Endothelial cell of umbilical vein (primary cell): ENCODE measurements around the gene TNPO3. TPM values are rescaled to one million over a fixed set of nuclear protein-coding genes. Genes with fewer than 3 reads are reported as not detected.

Experiments used
- BruUV-seq: library from RNA; stranded (reverse); fragments of 400-500 nt; replicated peaks from 2 replicates; lab custom pipeline; 2021; lab: Mats Ljungman, UMichigan
- CTCF ChIA-PET: fragments of 300-600, 350-600 bp; sonication (Branson Sonifier 250); formaldehyde crosslinking; loops from one replicate; lab custom pipeline; 2021; ENCODE audit warnings: antibody characterized with exemption, inconsistent platforms; lab: Charles Lee
- POLR2A ChIA-PET: fragments of 300-600, 350-600 bp; sonication (Branson Sonifier 250); formaldehyde crosslinking; loops from one replicate; lab custom pipeline; 2021; ENCODE audit warnings: antibody characterized with exemption, inconsistent platforms; lab: Charles Lee
- DNase-seq: peaks from one replicate; pipeline ENCODE4 v3.0.0-alpha.2; 2011; ENCODE audit warnings: low read depth, low spot score
- FAIRE-seq: peaks from 2 replicates; lab custom pipeline; 2011; peaks lifted over from hg19 to GRCh38; lab: Jason Lieb, UNC
- H2AFZ ChIP-seq: 2 replicates; pipeline ENCODE4 v1.6.0; 2012; ENCODE audit warnings: low read depth, low read length, control low read depth, inconsistent platforms
- H3K27ac ChIP-seq: 2 replicates; pipeline ENCODE4 v1.5.1; 2011; ENCODE audit warnings: low read depth, mild to moderate bottlenecking, control low read depth, low read length, moderate library complexity; ENCODE audit not compliant: insufficient read depth
- H3K27me3 ChIP-seq, 2 experiments: 2 replicates each; pipeline versions ENCODE4 v1.6.0 to v1.6.1; 2011; ENCODE audit warnings: low read length in 2 of 2, mixed read lengths in 1 of 2; ENCODE audit not compliant: control insufficient read depth in 2 of 2, insufficient read depth in 2 of 2
- H3K36me3 ChIP-seq, 2 experiments: 2 replicates in 1 of 2; 3 replicates in 1 of 2; pipeline ENCODE4 v1.5.1; 2011; ENCODE audit warnings: low read length in 2 of 2, mild to moderate bottlenecking in 1 of 2, moderate library complexity in 1 of 2; ENCODE audit not compliant: control insufficient read depth in 2 of 2, insufficient read depth in 2 of 2; ENCODE audit errors: extremely low read depth in 1 of 2
- H3K4me1 ChIP-seq: 3 replicates; pipeline ENCODE4 v1.5.1; 2011; ENCODE audit warnings: mild to moderate bottlenecking, low read length; ENCODE audit not compliant: control insufficient read depth, insufficient read depth; ENCODE audit errors: extremely low read depth
- H3K4me2 ChIP-seq: 2 replicates; pipeline ENCODE4 v1.6.1; 2011; ENCODE audit warnings: low read length, control low read depth, mixed read lengths; ENCODE audit not compliant: insufficient read depth
- H3K4me3 ChIP-seq, 3 experiments: fragments of 200-600 bp in 1 of 3; sonication (generic), shearing (Covaris generic) in 1 of 3; replicated peaks in 1 of 3; 2 replicates each; pipeline ENCODE4 v1.5.1; 2011 to 2016; ENCODE audit warnings: control low read depth in 3 of 3, low read length in 3 of 3, mild to moderate bottlenecking in 2 of 3, inconsistent platforms in 1 of 3, low read depth in 1 of 3, moderate library complexity in 1 of 3; ENCODE audit not compliant: insufficient read depth in 1 of 3
- H3K79me2 ChIP-seq: 2 replicates; pipeline ENCODE4 v1.6.0; 2012; ENCODE audit warnings: low read length, inconsistent platforms; ENCODE audit not compliant: control insufficient read depth, insufficient read depth
- H3K9ac ChIP-seq: replicated peaks from 2 replicates; pipeline ENCODE3; 2011; ENCODE audit warnings: low read length, control low read depth; ENCODE audit not compliant: insufficient read depth; ENCODE audit errors: extremely low read depth
- H3K9me1 ChIP-seq: replicated peaks from 3 replicates; pipeline ENCODE4 v1.6.0; 2011; ENCODE audit warnings: mild to moderate bottlenecking, low read length; ENCODE audit not compliant: control insufficient read depth, insufficient read depth; ENCODE audit errors: extremely low read depth
- H3K9me3 ChIP-seq: replicated peaks from 2 replicates; pipeline ENCODE4 v1.5.1; 2012; ENCODE audit warnings: low read length, inconsistent platforms; ENCODE audit not compliant: control insufficient read depth, insufficient read depth
- H4K20me1 ChIP-seq: replicated peaks from 2 replicates; pipeline ENCODE3; 2011; ENCODE audit warnings: mild to moderate bottlenecking, low read length; ENCODE audit not compliant: control insufficient read depth, insufficient read depth; ENCODE audit errors: extremely low read depth
- EZH2 ChIP-seq: IDR thresholded peaks from 2 replicates; pipeline ENCODE4 v1.6.1; 2012; ENCODE audit warnings: borderline replicate concordance, low read depth, mild to moderate bottlenecking, moderate library complexity, low read length, inconsistent platforms; ENCODE audit not compliant: severe bottlenecking
- FOS ChIP-seq: IDR thresholded peaks from 2 replicates; pipeline ENCODE4 v1.6.1; 2011; ENCODE audit warnings: mild to moderate bottlenecking, low read length, moderate library complexity, borderline replicate concordance; ENCODE audit not compliant: insufficient read depth
- GATA2 ChIP-seq: IDR thresholded peaks from 2 replicates; pipeline ENCODE4 v1.7.0; 2011; ENCODE audit warnings: low read depth, mild to moderate bottlenecking, moderate library complexity, mixed read lengths, low read length; ENCODE audit not compliant: insufficient read length, insufficient read depth
- MYC ChIP-seq: IDR thresholded peaks from one replicate; pipeline ENCODE4 v1.6.1; 2011; ENCODE audit warnings: mild to moderate bottlenecking, low read depth, low read length
- POLR2A ChIP-seq: IDR thresholded peaks from 2 replicates; pipeline ENCODE4 v1.6.1; 2012; ENCODE audit warnings: low read depth, mild to moderate bottlenecking, control low read depth, low read length
- POLR2AphosphoS5 ChIP-seq: IDR thresholded peaks from 2 replicates; pipeline ENCODE4 v1.6.1; 2012; ENCODE audit warnings: low read depth, mild to moderate bottlenecking, control low read depth, low read length, moderate library complexity; ENCODE audit not compliant: insufficient read depth
- dilution Hi-C: fragments of 300-500 bp; cut with MboI; formaldehyde crosslinking; loops from one replicate; pipeline ENCODE4 v1.15.0; 2019; ENCODE audit warnings: low sequenced_read_pairs; ENCODE audit not compliant: extremely low pct_ligation_motif_present
- intact Hi-C: fragments of 100-400 bp; cut with micrococcal nuclease; formaldehyde crosslinking; loops from one replicate; pipeline ENCODE4 v1.10.0; 2022
- polyA plus RNA-seq, 4 experiments: library from polyadenylated mRNA; depleted of rRNA in 3 of 4; stranded (reverse) in 3 of 4; unstranded in 1 of 4; fragments of >200 nt; gene quantifications; 2 replicates each; pipeline versions ENCODE4 v1.2.1 to v1.2.3, GENCODE V29; 2011 to 2012; ENCODE audit warnings: missing spikeins in 1 of 4
- total RNA-seq: library from RNA; stranded (reverse); gene quantifications from 2 replicates; pipeline ENCODE4 v1.2.3, GENCODE V29; 2021
- TF ChIP-seq, protein P1 (sequence below): IDR thresholded peaks from 2 replicates; pipeline ENCODE4 v1.6.1; 2011; ENCODE audit not compliant: insufficient read depth, insufficient read length
- TF ChIP-seq, protein P2 (sequence below), 2 donors: IDR thresholded peaks; 1 replicate in 1 of 2; 2 replicates in 1 of 2; pipeline ENCODE4 v1.5.1; 2011; ENCODE audit warnings: low read length in 2 of 2, mild to moderate bottlenecking in 2 of 2, moderate library complexity in 2 of 2, control low read depth in 1 of 2, inconsistent platforms in 1 of 2, low read depth in 1 of 2; ENCODE audit not compliant: insufficient read depth in 1 of 2; ENCODE audit errors: extremely low read depth in 1 of 2

TNPO3 gene
- total and polyA plus RNA-seq, 2 donors (not counting 3 experiments of a cell fraction or from before 2014, with no cell fraction given): 29.0 to 46.9 TPM

GRCh38 chr7:129078455-129078854 is 23.5 kb upstream of the TNPO3 start:
- no peak for FAIRE-seq
- BruUV-seq: no TSS peak
- dilution Hi-C loops (no loop called here), intact Hi-C loops (no loop called here)
- Histone ChIP-seq H3K4me2 (no peak overlapping the region), H3K4me3 (no peak overlapping the region), H3K9me1 (no peaks in the 10 kb centered on the region), H3K9ac (no peak overlapping the region), H3K9me3 (no peaks in the 10 kb centered on the region), H3K27me3 (peaks cover 7% of the 10 kb centered on the region in 2 experiments), H3K36me3 (no peaks in the 10 kb centered on the region), H3K27ac (no peak overlapping the region), H3K79me2 (no peaks in the 10 kb centered on the region), H2AFZ (no peak overlapping the region), H3K4me1 (no peaks in the 10 kb centered on the region), H4K20me1 (no peaks in the 10 kb centered on the region)
- POLR2A ChIA-PET: interaction anchor here (0.7 kb wide), 1 partner anchor 119 kb away, joined by 4 read pairs; no protein-coding TSS in a partner anchor
- DNase-seq: no peak
- CTCF ChIA-PET: interaction anchor here (1.1 kb wide), 1 partner anchor 13 kb away, joined by 3 read pairs; no protein-coding TSS in a partner anchor
- no peak for TF ChIP-seq GATA2
- no peak for TF ChIP-seq POLR2A
- no peak for TF ChIP-seq MYC
- TF ChIP-seq EZH2: no peak
- no peak for TF ChIP-seq POLR2AphosphoS5
- TF ChIP-seq FOS: no peak
- TF ChIP-seq, protein P1, sequence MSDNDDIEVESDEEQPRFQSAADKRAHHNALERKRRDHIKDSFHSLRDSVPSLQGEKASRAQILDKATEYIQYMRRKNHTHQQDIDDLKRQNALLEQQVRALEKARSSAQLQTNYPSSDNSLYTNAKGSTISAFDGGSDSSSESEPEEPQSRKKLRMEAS: no peak

- H3K4me2 ChIP-seq: no peak overlapping the region
- H3K27me3 ChIP-seq: peaks cover 7% of the 10 kb centered on the region in 2 experiments
- H3K9me1 ChIP-seq: no peaks in the 10 kb centered on the region
- FAIRE-seq (no peak), DNase-seq (no peak)
- H2AFZ ChIP-seq: no peak overlapping the region
- no TSS peak for BruUV-seq
- dilution Hi-C loops: no loop called here
- no peak overlapping the region for H3K27ac ChIP-seq
- H3K36me3 ChIP-seq: no peaks in the 10 kb centered on the region
- no peak overlapping the region for H3K9ac ChIP-seq
- TF ChIP-seq, protein P2, sequence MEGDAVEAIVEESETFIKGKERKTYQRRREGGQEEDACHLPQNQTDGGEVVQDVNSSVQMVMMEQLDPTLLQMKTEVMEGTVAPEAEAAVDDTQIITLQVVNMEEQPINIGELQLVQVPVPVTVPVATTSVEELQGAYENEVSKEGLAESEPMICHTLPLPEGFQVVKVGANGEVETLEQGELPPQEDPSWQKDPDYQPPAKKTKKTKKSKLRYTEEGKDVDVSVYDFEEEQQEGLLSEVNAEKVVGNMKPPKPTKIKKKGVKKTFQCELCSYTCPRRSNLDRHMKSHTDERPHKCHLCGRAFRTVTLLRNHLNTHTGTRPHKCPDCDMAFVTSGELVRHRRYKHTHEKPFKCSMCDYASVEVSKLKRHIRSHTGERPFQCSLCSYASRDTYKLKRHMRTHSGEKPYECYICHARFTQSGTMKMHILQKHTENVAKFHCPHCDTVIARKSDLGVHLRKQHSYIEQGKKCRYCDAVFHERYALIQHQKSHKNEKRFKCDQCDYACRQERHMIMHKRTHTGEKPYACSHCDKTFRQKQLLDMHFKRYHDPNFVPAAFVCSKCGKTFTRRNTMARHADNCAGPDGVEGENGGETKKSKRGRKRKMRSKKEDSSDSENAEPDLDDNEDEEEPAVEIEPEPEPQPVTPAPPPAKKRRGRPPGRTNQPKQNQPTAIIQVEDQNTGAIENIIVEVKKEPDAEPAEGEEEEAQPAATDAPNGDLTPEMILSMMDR (IDR thresholded peaks at IDR 0.05; ENCODE audit: extremely low read depth in 1 of 2, insufficient read depth in 1 of 2, low read depth in 1 of 2, low read length in 2 of 2): no peak
- no peak for TF ChIP-seq EZH2
- no peak for TF ChIP-seq FOS
- intact Hi-C loops: no loop called here
- POLR2A ChIA-PET: interaction anchor here (0.5 kb wide), 1 partner anchor 43 kb away, joined by 3 read pairs; no protein-coding TSS in a partner anchor
- H3K4me1 ChIP-seq: no peaks in the 10 kb centered on the region
- no peak overlapping the region for H3K4me3 ChIP-seq
- H3K9me3 ChIP-seq: no peaks in the 10 kb centered on the region
- no peaks in the 10 kb centered on the region for H3K79me2 ChIP-seq
- CTCF ChIA-PET: no interaction called here
- no peaks in the 10 kb centered on the region for H4K20me1 ChIP-seq
These were observed 22.0 kb upstream of the TNPO3 start for GRCh38 chr7:129076886-129077285.
